Umbilical cord (tissue), 2 donors: ENCODE data around the gene ZCWPW1. TPM values are rescaled to one million over a fixed set of nuclear protein-coding genes. Genes with fewer than 3 reads are reported as not detected.
A peak's percentile ranks its signal among the peaks of the same experiment; 100 is the strongest.

Source experiments
- DNase-seq: peaks from one replicate; pipeline ENCODE4 v3.0.0-alpha.2; 2015; ENCODE audit warnings: low spot score
- total RNA-seq: library from RNA; depleted of rRNA; stranded (reverse); fragments of >200 nt; gene quantifications from one replicate; pipeline ENCODE4 v1.2.3, GENCODE V29; 2014; ENCODE audit warnings: low replicate concordance; ENCODE audit not compliant: insufficient read depth

The ZCWPW1 gene, protein sequence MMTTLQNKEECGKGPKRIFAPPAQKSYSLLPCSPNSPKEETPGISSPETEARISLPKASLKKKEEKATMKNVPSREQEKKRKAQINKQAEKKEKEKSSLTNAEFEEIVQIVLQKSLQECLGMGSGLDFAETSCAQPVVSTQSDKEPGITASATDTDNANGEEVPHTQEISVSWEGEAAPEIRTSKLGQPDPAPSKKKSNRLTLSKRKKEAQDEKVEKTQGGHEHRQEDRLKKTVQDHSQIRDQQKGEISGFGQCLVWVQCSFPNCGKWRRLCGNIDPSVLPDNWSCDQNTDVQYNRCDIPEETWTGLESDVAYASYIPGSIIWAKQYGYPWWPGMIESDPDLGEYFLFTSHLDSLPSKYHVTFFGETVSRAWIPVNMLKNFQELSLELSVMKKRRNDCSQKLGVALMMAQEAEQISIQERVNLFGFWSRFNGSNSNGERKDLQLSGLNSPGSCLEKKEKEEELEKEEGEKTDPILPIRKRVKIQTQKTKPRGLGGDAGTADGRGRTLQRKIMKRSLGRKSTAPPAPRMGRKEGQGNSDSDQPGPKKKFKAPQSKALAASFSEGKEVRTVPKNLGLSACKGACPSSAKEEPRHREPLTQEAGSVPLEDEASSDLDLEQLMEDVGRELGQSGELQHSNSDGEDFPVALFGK
- 11.8 TPM for total RNA-seq

DNA sequence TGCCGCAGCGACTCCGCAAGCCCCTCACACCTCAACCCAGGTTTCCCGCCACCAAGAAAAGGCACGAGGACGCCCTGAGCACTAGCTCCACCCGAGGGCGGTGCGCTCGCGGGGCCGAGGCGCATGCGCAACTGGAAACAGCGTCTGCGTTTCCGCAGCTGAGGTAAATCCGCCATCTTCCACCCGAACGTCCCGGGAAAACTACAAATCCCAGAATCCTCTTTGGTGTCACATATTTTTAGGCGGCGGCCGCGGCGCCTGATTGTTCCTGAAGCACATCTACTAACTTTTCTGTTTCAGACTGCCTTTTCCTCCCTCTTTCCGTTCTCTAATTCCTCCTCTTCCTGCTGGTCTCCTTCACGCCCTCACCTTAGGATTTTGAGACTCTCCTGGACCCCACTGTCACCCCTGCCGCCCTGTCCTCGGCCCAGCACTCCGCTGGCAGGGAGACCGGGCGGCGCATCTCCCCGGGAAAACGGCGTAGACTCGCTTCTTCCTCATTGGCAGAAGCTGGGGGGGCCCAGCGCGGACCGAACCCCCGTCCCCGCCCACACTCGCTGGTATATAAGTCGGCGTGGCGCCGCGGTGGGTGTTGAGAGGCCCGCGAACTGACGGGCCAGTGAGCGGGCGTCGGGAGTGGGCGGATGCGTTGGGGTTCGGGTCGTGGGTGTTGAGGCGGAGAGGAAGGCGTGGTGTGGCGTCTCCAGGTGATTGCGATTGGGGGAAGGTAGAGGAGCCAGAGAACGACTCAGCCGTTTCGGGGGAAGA is at the start of gene ZCWPW1:
TSS of gene ZCWPW1 (minus strand) at position 505 of the 768 bp plus-strand sequence. CDS start 8,054 bp downstream, outside the sequence.
- peak; percentile 99 for DNase-seq

DNA sequence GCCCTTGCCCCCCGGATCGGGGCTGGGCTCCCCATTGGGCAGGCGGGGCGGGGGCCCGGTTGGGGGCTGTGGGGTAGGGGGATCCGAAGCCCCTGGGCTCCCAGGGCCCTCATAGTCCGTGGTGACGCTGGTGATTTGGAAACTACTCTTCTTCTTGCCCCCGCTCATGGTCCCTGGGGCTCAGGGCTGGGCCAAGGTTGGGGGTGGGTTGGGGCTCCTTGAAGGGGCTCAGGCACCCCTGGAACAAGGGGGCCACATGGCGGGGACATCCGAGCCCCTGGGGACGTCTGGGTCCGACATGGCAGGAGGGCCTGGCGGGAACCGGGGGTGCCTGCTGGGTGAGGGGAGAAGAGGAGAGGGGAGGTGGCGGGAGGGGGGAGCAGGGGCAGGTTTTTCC is 49.4 kb upstream of the ZCWPW1 start:
- DNase-seq: no peak

DNA sequence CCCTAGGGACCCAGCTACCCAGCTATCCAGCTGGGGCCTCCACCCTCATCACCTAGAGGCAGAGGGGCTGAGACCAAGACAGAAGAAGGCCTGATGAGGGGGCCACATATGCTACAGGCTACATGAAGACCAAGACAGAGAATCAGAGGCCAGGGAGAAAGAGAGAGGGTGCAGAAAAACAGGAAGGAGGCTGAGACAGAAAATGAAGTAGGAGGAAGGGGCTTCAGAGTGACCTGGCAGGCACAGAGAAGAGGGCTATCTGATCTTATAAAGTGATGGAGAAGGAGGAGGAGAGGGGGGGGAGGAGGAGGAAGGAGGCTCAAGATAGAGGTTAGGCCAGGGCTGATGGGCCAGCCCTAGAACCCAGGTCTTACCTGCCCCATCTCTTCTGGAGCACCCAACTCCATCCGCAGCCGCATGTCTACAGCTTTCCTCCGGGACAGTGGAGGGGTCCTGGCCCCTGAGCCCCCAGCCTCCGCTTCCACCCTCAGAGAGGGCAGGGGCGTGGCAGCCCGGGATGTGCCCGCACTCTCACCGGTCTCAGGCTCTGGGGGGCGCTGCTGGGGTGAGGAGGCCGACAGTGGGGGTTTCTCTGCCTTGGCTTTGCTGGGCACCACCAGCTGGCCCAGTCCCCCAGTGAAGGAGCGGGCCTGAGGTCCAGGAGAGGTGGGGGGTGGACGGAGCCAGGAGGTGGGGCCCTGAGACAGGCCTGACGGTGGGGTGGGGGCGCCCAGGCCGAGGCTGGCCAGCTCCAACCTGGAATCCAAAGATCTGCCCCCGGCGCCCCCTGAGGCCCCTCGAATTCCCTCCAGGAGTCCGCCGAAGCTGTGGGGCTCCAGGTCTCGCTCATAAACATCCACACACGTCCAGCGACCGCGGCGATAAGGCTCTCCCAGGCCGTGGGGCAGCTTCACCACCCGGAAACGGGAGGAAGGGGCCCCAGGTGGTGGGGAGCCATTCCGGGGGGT is 48.7 kb upstream of the ZCWPW1 start:
- DNase-seq: no peak

DNA sequence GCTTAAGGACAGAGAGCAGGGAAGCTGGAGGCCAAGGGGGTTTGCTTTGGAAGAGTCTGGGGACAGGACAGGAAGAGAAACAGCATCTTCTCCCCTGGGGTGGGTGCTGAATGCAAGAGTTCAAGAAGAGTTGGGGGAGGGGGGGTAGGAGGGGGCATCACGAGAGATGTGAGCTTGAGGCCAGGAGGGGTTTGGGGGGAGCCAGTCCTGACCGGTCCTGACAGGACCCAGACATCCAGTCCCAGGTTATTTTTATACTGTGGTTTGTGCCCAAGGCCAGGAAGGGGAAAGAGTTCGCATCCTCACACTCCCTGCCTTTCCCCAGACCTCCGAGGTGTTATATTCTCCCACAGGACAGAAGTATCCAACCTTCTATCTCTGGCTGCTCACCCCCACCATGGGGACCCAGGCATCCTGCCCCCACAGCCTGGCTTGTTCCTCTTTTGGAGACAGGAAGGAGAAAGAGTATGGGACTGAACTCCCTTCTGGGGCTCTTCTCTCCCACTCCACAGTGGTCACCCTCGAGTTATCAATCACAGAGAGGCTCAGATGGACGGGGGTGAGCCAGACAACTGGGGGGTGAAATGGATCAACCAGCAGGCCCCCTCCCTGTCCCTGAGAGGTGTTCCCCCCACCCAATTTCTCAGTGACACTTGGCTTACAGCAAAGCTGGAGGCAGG is 47.7 kb upstream of the ZCWPW1 start:
- peak; percentile 57 for DNase-seq

DNA sequence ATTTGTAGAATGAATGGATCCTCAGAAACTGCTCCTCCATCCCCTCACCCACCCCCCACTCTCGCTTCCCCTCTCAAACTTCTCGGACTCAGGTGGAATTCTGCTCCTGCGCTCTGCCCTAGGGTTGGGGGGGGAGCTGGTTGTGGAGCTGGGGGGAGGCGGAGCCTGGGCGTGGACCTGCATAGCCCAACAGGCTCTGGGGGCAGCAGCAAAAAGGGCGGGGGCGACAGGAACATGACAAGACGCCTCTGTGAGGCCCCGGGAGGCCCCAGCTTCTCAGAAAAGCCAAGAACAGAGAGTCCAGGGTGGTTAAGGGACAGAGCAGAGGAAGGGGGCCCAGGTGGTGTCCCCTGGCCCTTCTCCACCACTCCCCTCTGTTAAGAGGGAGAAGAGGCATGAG is 47.0 kb upstream of the ZCWPW1 start:
- peak; percentile 89 for DNase-seq

DNA sequence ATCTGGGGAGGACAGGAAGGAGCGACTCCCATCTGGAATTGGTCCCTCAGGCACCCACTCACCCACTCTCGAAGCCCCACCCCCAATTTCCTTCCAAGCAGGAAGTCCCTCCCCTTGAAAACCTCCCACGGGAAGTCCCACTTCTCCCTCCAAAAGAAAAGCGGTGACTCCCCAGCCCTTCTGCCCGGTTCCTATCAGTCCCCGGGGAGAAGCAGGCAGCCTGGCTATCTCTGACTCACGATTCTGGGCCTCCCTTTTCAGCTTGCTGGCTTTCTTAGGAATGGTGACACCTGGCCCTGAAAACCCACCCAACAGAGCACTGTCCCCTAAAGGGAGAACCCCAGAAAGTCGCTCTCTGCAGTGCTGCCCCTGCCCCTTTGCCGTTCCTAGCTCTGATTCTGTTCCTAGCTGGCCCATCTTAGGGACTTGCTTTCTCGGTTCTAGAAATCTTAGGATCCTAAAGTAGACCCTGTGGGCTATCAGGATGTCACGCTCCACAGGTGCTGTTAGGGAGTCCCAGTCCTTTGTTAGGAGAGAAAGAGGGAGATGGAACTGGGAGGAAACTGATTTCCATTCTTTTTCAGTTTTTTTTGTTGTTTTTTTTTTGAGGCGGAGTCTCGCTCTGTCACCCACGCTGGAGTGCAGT is 44.5 kb upstream of the ZCWPW1 start:
- DNase-seq: no peak

DNA sequence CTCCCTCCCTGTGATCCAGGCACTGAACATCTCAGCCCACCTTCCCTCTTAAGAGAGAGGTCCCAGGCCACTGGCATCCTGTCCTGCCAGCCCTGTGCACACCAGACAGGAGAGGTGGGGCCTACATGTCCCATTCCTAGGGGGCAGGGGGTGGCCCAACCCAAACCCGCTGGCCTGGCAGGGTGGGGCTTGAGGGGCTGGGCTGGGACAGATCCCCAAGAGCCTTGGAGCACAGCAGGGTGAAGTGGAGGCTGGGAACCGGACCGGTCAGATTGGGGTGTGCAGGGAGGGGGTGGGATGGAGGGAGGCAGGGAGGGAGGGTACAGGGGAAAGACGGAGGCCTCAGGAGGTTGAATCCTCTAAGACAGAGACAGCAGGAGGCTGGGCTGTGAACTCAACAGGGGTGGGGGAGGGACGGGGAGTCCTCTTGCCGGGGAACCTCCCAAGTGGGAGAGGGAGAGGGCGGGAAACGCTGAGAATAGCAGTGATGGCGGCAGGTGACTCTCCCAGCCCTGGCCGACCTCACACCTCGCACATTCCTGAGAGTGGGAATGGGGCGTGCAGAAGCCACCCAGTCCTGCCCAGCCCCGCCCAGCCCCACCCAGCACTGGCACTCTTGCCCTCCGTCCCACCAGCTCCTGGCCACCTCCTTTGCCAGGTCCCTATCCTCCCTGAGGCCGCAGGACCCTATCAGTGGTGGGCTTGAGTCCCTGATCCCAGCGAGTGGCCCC is 43.8 kb upstream of the ZCWPW1 start:
- DNase-seq: no peak

DNA sequence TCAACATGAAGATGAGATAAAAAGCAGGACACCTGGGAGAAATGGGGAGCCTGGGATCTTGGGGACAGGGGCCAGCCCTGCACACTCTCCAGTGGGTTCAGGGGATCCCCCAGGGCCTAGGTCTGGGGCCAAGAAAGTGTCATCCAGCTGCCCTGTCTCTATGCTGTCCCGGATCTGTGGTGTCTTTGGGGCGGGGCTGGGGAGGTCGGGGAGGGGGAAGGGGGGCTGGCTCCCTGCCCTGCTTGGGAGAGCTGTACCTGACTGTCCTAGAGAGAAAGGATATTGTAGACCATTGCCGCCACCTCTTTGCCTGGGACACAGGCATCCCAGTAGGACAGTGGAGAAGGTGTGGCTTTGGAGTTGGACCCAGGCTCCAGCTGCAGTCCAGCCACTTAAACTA is 42.5 kb upstream of the ZCWPW1 start:
- DNase-seq: no peak

DNA sequence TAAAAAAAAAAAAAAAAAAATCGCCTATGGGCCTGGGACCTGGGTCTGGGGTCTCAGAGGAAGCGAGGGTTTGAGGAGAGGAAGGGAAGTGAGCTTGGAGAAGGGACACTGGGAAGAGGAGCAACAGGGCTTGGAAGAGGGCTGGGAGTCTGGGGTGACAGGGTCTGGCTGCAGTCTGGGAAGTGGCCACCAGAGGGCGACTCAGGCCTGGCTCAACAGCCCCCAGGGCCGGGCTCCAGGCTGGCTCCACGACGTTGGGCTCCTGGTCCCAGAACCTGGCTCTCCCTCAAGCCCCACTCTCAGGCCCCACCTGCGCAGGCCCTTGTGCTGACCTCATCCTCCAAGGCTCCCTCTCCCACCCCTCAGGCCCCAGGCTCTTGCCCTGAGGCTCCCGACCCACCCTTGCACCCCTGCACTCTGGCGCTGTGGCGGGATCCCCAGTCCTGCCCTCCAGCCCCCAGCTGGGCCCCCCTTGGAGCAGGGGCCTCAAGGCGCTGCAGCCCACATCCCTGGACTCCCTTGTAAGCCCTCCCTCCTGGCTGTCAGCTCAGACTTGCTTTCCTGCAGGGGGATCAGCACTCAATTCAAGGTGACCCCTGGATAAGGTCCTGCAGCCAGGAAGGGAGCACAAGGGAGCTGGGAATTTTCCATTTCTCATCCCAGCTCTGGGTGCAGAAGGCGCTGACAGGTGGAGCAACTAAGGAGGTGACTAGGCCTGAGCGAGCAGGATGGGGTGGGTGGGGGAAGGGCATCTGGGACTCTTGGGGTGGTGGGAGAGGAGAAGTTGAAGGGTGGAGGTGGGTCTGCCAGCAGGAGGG is 40.9 kb upstream of the ZCWPW1 start:
- peak; percentile 77 for DNase-seq

DNA sequence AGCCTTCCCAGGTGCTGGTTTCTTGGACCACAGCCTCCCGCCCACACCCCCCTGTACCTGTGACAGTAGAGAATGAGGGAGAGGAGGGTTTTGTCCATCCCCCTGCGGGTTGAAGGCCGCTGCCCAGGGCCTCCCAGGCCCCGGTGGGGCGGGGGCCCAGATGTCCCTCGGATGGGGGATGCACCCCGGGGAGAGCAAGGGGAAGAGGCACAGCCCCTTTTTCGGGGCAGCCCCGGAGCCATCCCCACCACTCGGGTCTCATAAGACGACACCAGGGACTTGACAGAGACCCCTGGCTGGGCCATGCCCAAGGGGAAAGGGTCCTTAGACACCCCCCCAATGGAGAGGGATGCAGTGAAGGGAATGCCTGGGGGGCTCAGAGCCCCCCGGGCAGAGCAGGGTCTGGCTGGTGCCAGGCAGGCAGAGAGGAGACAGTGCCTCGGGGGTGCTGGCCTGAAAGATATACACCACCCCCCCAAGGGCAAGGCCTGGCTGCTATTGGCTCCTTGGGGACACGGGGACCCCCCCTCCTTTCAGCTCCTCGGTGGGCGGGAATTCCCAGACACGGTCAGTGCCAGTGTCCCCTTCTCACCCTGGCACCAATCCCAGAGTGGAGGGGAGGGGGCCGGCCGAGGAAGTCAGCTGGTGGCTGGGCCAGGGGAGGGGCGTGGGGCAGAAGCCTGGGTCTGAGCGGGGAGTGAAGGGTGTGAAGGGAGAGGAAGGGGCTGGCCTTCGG is 39.3 kb upstream of the ZCWPW1 start:
- DNase-seq: no peak

DNA sequence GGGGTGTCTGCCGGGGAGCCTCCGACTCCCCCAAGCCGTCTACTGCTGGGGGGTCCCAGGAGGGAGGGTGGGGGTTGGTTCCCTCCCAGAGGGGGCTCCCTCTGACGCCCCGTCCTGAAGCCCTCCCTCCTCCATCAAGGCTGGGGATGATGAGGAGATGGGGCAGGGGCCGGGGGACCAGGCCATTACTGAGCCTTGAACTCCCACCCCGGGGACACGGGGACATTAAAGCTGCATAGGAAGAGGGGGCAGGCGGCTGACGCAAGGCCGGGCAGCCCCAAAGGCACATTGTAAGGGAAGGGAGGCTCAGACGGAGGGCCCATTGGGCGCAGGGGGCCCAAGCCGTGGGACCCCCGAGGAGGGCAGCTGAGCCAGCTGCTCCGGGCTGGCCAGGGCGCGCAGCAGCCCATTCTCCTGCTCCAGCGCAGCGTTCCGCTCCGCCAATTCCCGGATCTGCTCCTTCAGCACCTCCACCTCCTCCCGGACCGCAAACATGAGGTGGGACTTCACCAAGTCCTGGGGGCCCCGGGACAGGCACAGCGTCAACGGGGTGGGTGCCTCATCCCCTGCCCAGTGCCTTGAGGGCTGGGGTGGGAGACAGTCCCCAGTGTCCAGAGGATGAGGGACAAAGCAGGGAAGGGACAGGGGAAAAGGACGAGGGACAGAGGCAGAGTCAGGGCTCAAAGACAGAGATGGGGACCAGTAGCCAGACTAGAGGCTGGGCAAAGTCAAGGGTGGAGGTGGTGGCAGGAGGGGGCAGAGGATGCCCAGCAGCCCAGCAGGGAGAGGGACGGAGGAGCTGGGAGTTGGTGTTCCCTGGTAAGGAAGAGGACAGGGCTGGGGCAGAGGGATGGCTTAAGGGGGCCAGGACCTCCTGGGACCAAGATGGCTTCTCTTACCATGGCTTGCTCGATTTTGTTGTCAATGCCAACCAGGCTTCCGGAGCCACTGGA is 38.4 kb upstream of the ZCWPW1 start:
- no peak for DNase-seq

DNA sequence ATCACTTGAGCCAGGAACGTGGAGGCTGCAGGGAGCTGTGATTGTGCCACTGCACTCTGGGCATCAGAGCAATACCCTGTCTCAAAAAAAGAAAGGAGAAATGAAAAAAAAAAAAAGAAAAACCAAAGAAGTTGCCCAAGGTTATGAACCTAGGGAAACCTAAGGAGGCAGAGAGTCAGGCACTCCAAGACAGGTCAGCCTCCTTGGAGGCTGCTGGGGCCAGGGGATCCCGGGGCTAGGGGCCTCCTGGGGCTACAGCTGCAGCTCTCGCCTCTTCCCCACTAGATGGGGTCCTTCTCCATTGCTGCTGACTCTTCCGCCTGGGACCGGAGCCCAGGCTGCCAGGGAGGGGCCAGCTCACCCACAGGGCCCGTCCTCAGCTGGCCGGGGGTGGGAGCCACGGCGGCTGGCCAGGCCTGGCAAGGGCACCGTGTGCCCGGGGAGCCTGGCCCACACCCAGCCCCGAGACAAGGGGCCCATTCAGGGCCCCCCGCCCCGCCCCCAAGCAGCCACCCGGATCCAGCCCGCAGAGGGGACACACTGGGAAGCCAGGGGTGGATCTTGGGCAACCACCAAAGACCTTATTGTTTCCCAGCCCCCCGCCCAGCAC is 37.3 kb upstream of the ZCWPW1 start:
- peak; percentile 81 for DNase-seq

DNA sequence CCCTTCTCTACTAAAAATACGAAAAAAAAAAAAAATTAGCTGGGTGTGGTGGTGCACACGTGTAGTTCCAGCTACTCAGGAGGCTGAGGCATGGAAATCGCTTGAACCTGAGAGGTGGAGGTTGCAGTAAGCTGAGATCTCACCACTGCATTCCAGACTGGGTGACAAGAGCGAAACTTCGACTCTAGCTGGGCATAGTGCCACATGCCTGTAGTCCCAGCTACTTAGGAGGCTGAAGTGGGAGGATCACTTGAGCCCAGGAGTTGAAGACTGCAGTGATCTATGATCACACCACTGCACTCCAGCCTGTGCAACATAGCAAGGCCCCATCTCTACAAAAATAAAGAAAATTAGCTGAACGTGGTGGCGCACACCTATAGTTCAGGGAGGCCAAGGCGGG is 36.8 kb upstream of the ZCWPW1 start:
- no peak for DNase-seq

DNA sequence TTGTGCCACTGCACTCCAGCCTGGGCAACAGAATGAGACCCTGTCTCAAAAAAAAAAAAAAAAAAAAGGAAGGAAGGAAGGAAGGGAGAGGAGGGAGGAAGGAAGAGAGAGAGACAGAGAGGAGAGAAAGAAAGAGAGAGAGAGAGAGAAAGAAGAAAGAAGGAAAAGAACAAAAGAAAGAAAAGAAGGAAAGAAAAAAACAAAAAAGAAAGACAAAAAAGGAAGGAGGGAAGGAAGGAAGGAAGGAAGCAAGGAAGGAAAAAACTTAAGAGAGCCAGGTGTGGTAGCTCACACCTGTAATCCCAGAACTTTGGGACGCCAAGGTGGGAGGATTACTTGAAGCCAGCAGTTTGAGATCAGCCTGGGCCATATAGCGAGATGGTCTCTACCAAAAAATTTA is 36.3 kb upstream of the ZCWPW1 start:
- DNase-seq: no peak

DNA sequence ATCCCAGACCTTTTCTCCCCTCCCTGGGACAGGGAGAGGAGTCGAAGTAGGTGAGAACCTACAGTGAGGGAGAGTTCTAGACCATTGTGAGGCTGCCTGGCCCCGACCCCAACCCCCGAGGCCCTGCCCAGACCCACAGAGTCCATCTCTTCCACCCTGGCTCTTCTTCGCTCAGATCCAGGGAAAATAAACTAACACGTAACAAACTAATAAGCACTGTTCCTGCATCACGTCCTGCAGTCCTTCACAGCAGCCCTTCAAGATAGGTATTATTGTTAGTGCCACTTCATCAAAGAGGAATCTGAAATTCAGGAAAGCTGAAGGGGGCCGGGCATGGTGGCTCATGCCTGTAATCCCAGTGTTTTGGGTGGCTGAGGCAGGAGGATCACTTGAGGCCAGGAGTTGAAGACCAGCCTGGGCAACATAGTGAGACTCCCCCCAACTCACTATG is 35.7 kb upstream of the ZCWPW1 start, which contains the start of gene SPACDR:
TSS of gene SPACDR (minus strand) at position 51 of the 451 bp plus-strand sequence. CDS start 235 bp downstream, outside the sequence.
- DNase-seq: no peak

DNA sequence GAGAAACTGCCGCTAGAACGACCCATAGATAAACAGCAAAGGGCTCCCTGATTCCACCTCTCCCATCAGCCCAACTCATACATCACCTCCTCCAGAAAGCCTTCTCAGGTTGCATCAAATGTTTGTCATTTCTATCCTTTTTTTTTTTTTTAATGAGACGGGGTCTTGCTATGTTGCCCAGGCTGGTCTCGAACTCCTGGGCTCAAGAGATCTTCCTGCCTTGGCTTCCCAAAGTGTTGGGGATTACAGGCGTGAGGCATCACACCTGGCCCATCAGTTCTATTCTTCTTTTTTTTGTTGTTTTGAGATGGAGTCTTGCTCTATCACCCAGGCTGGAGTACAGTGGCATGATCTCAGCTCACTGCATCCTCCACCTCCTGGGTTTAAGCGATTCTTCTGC is 28.5 kb upstream of the ZCWPW1 start:
- DNase-seq: no peak
